ENCODE results near the gene TM6SF1. TPM values are rescaled to one million over a fixed set of nuclear protein-coding genes. Genes with fewer than 3 reads are reported as not detected.
A peak's percentile ranks its signal among the peaks of the same experiment; 100 is the strongest.

Gene TM6SF1
- total and polyA plus RNA-seq, 2 of the 8 experiments (the other 6 are each of a cell fraction or from before 2014, with no cell fraction given) = 0.74 to 1.0 TPM

GRCh38 chr15:83112233-83112955, 4.9 kb downstream of the TM6SF1 start:
- H3K4me3 ChIP-seq (ENCODE audit: extremely low read depth in 1 of 4, insufficient read depth in 2 of 4, low read depth in 3 of 4, low read length in 4 of 4) = no peak overlapping the region
- 93% methylated on average over 8 of the region's 8 CpGs; no CpG with 5 or more reads in 1 of the 2 experiments for WGBS, 2 experiments (ENCODE audit: extremely low coverage in 1 of 2, insufficient coverage in 1 of 2, insufficient read length in 1 of 2, insufficient replicate concordance in 2 of 2, low coverage in 1 of 2, low lambda C conversion rate in 2 of 2, missing lambda C conversion rate in 1 of 2)
- no peak overlapping the region for H3K56ac ChIP-seq (replicated peaks; ENCODE audit: insufficient read length, low read depth, low read length)
- no peak for DNase-seq (ENCODE audit: low read depth in 1 of 2, low spot score in 2 of 2)
- H3K79me2 ChIP-seq (ENCODE audit: control insufficient read depth in 1 of 2, insufficient read depth in 2 of 2, low read length in 2 of 2) = no peaks in the 10 kb centered on the region
- H2BK15ac ChIP-seq (ENCODE audit: low read length) = no peak overlapping the region
- H4K20me1 ChIP-seq (replicated peaks in 1 of 2; ENCODE audit: control insufficient read depth in 1 of 2, insufficient read depth in 2 of 2, low read length in 2 of 2) = peaks cover 0 to 5% of the 10 kb centered on the region in 2 experiments
- H2BK120ac ChIP-seq (replicated peaks; ENCODE audit: low read depth, low read length) = no peak overlapping the region
- H3K4me1 ChIP-seq (replicated peaks in 1 of 4; ENCODE audit: control insufficient read depth in 3 of 4, insufficient read depth in 4 of 4, low read length in 3 of 4) = peaks cover 0 to 9% (median 4%) of the 10 kb centered on the region in 4 experiments; a peak in 3 of 7 replicates
- H2BK5ac ChIP-seq (ENCODE audit: low read depth, low read length) = no peak overlapping the region
- no peak overlapping the region for H3K18ac ChIP-seq (ENCODE audit: extremely low read depth, low read length)
- no peak overlapping the region for H2AFZ ChIP-seq (ENCODE audit: low read length)
- 0 out of 2 replicates have a peak overlapping the region, but pooled peaks have one; percentile 65 for H2AK5ac ChIP-seq (ENCODE audit: low read depth, low read length)
- H3K27me3 ChIP-seq (replicated peaks in 1 of 4; ENCODE audit: control insufficient read depth in 3 of 4, extremely low read depth in 1 of 4, insufficient read depth in 3 of 4, low read length in 3 of 4) = peaks cover 0 to 18% (median 14%) of the 10 kb centered on the region in 4 experiments; a peak in 6 of 7 replicates
- no peak overlapping the region for H4K91ac ChIP-seq (replicated peaks; ENCODE audit: insufficient read length, low read length)
- no peak overlapping the region for H3K27ac ChIP-seq (ENCODE audit: low read depth, low read length)
- CTCF ChIA-PET (ENCODE audit: partially characterized antibody) = interaction anchor here (0.6 to 1.3 kb wide), 4 partner anchors 8 to 337 kb away, joined by 3 to 4 read pairs (median 3); partner anchors contain the start of gene C15orf40
- H3K14ac ChIP-seq (ENCODE audit: insufficient read length) = no peak overlapping the region
- H4K5ac ChIP-seq (ENCODE audit: insufficient read length, low read depth, low read length) = no peak overlapping the region
- H2BK12ac ChIP-seq (ENCODE audit: low read depth, low read length) = no peak overlapping the region
- H3K9ac ChIP-seq (replicated peaks in 1 of 4; ENCODE audit: extremely low read depth in 1 of 4, low read depth in 3 of 4, low read length in 3 of 4) = no peak overlapping the region
- H3K36me3 ChIP-seq (ENCODE audit: control insufficient read depth in 2 of 4, insufficient read depth in 4 of 4, low read length in 3 of 4) = no peaks in the 10 kb centered on the region
- no peaks in the 10 kb centered on the region for H3K79me1 ChIP-seq (ENCODE audit: low read depth, low read length)
- H3K9me3 ChIP-seq (ENCODE audit: insufficient read depth in 2 of 2, low read depth in 1 of 2, low read length in 1 of 2) = no peaks in the 10 kb centered on the region
- no peak overlapping the region for H3K4ac ChIP-seq (replicated peaks; ENCODE audit: insufficient read length, low read depth, low read length)
- POLR2A ChIA-PET (ENCODE audit: partially characterized antibody) = interaction anchor here (1.0 to 1.8 kb wide), 3 partner anchors 8 to 15 kb away, joined by 3 to 5 read pairs (median 4); no protein-coding TSS in a partner anchor
- H2BK20ac ChIP-seq (ENCODE audit: low read length) = no peak overlapping the region
- H3K4me2 ChIP-seq (ENCODE audit: insufficient read depth in 1 of 2, low read depth in 2 of 2, low read length in 2 of 2) = no peak overlapping the region
- no peak overlapping the region for H4K8ac ChIP-seq (ENCODE audit: extremely low read depth, insufficient read depth, low read length)
- H3K23ac ChIP-seq (ENCODE audit: insufficient read length) = no peak overlapping the region
- H3K23me2 ChIP-seq (ENCODE audit: low read depth, low read length) = peaks cover 10% of the 10 kb centered on the region; the same call in 1 of the 2 replicates
- no peak for FAIRE-seq
- TF ChIP-seq PHF8 (conservative IDR thresholded peaks at IDR 0.05; ENCODE audit: low read depth, low read length) (no peak), TAF7 (optimal IDR thresholded peaks at IDR 0.05; ENCODE audit: borderline replicate concordance, low read depth, low read length) (no peak), EGR1 (IDR thresholded peaks at IDR 0.05; ENCODE audit: borderline replicate concordance, low read depth, low read length) (no peak), SIRT6 (IDR thresholded peaks at IDR 0.05; ENCODE audit: low read length) (no peak), ASH2L (IDR thresholded peaks at IDR 0.05; ENCODE audit: low read length) (no peak), TAF1 (IDR thresholded peaks at IDR 0.05; ENCODE audit: low read depth, low read length) (no peak), KDM4A (IDR thresholded peaks at IDR 0.05; ENCODE audit: low read depth, low read length, severe bottlenecking) (no peak), CTCF (IDR thresholded peaks at IDR 0.05; ENCODE audit: control extremely low read depth in 1 of 3, insufficient read depth in 1 of 3, low read depth in 1 of 3, low read length in 3 of 3) (no peak), CBX8 (IDR thresholded peaks at IDR 0.05; ENCODE audit: borderline replicate concordance, low read depth, low read length) (no peak)

All from H1 (cell line).